Lung (tissue), 13 donors: Measurements from ENCODE around the gene COG6. TPM values are rescaled to one million over a fixed set of nuclear protein-coding genes. Genes with fewer than 3 reads are reported as not detected.
A peak's percentile ranks its signal among the peaks of the same experiment; 100 is the strongest.

Experiments used
- ATAC-seq: fragments of 200-7000 bp; cut with Tn5 transposase; one replicate; pipeline ENCODE4 v1.9.1; 2020; ENCODE audit warnings: moderate number of reproducible peaks; ENCODE audit not compliant: insufficient read depth, low FRiP score
- DNase-seq, 3 donors: peaks; one replicate each; pipeline ENCODE4 v3.0.0-alpha.2; 2013 to 2017
- H3K27ac ChIP-seq, 2 donors: one replicate each; pipeline ENCODE4 v1.5.1; 2013; ENCODE audit warnings: mild to moderate bottlenecking in 2 of 2, moderate library complexity in 2 of 2, control low read depth in 1 of 2, inconsistent platforms in 1 of 2, low read depth in 1 of 2, low read length in 1 of 2
- H3K27me3 ChIP-seq, 3 donors: one replicate each; pipeline ENCODE4 v1.5.1; 2013; ENCODE audit warnings: low read length in 2 of 3; ENCODE audit not compliant: control insufficient read depth in 3 of 3, insufficient read depth in 3 of 3
- H3K36me3 ChIP-seq, 4 donors: one replicate each; pipeline ENCODE4 v1.5.1; 2013; ENCODE audit warnings: low read length in 4 of 4, mild to moderate bottlenecking in 1 of 4, moderate library complexity in 1 of 4; ENCODE audit not compliant: control insufficient read depth in 4 of 4, insufficient read depth in 4 of 4
- H3K4me1 ChIP-seq, 5 donors: one replicate each; pipeline ENCODE4 v1.5.1; 2013; ENCODE audit warnings: low read length in 5 of 5, mild to moderate bottlenecking in 2 of 5, moderate library complexity in 1 of 5; ENCODE audit not compliant: control insufficient read depth in 5 of 5, insufficient read depth in 5 of 5
- H3K4me3 ChIP-seq: one replicate; pipeline ENCODE4 v1.5.1; 2013; ENCODE audit warnings: mild to moderate bottlenecking, control low read depth, moderate library complexity
- H3K9ac ChIP-seq, 2 donors: one replicate each; pipeline ENCODE4 v1.5.1; 2013; ENCODE audit warnings: low read length in 2 of 2, control low read depth in 1 of 2; ENCODE audit not compliant: insufficient read depth in 1 of 2
- H3K9me3 ChIP-seq, 4 donors: one replicate each; pipeline ENCODE4 v1.5.1; 2013; ENCODE audit warnings: low read length in 3 of 4, mild to moderate bottlenecking in 1 of 4, moderate library complexity in 1 of 4; ENCODE audit not compliant: control insufficient read depth in 4 of 4, insufficient read depth in 3 of 4
- WGBS, 2 donors: extraction: QIAGEN DNeasy Blood & Tissue Kit; methylation state at CpG; one replicate each; pipeline ENCODE4 v1.1.7; 2013; 5-methylcytosine and 5-hydroxymethylcytosine counted together
- polyA plus RNA-seq, 2 donors: library from polyadenylated mRNA; stranded (reverse); fragments of 200-250 nt; gene quantifications; one replicate each; pipeline ENCODE4 v1.2.1, GENCODE V29; 2013
- small RNA-seq: library from RNA; depleted of rRNA; stranded (forward); fragments of <200 nt; gene quantifications from one replicate; pipeline ENCODE3, GENCODE V24; 2014; ENCODE audit warnings: low replicate concordance
- total RNA-seq, 2 donors: library from RNA; depleted of rRNA in 1 of 2; stranded (reverse); fragments of >200 nt in 1 of 2; gene quantifications; one replicate each; pipeline ENCODE4 v1.2.1, GENCODE V29; 2014 to 2021
- TF ChIP-seq, protein P1 (sequence below): IDR thresholded peaks from 2 replicates; pipeline ENCODE4 v1.5.1; 2012; ENCODE audit warnings: mild to moderate bottlenecking; ENCODE audit errors: control extremely low read depth, extremely low read depth
- donor health status: control.
- donor health status: control.
- donor health status: Bipolar disorder and iron deficiency.
- donor health status: healthy.
- donor health status: DM: yes; HTN: yes; CAD: no.

Gene COG6
- total and polyA plus RNA-seq, 4 donors: 7.0 to 66.1 (median 17.8) TPM

GRCh38 chr13:39787086-39787487 lies 131.6 kb downstream of the COG6 start:
- DNase-seq (peak in 1 of 3 donors; percentile 17), ATAC-seq (no peak)
- H3K27ac ChIP-seq: no peak overlapping the region
- peaks cover 0 to 3% (median 1%) of the 10 kb centered on the region in 4 donors for H3K9me3 ChIP-seq
- no peak overlapping the region for H3K4me3 ChIP-seq
- no peak overlapping the region for H3K9ac ChIP-seq
- peaks cover 0 to 2% (median 0%) of the 10 kb centered on the region in 5 donors for H3K4me1 ChIP-seq
- TF ChIP-seq, protein P1, sequence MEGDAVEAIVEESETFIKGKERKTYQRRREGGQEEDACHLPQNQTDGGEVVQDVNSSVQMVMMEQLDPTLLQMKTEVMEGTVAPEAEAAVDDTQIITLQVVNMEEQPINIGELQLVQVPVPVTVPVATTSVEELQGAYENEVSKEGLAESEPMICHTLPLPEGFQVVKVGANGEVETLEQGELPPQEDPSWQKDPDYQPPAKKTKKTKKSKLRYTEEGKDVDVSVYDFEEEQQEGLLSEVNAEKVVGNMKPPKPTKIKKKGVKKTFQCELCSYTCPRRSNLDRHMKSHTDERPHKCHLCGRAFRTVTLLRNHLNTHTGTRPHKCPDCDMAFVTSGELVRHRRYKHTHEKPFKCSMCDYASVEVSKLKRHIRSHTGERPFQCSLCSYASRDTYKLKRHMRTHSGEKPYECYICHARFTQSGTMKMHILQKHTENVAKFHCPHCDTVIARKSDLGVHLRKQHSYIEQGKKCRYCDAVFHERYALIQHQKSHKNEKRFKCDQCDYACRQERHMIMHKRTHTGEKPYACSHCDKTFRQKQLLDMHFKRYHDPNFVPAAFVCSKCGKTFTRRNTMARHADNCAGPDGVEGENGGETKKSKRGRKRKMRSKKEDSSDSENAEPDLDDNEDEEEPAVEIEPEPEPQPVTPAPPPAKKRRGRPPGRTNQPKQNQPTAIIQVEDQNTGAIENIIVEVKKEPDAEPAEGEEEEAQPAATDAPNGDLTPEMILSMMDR: no peak
- H3K27me3 ChIP-seq: no peaks in the 10 kb centered on the region
- H3K36me3 ChIP-seq: no peaks in the 10 kb centered on the region
- 80 to 84% methylated on average over 1 of the region's 1 CpG for WGBS, 2 donors

DNA sequence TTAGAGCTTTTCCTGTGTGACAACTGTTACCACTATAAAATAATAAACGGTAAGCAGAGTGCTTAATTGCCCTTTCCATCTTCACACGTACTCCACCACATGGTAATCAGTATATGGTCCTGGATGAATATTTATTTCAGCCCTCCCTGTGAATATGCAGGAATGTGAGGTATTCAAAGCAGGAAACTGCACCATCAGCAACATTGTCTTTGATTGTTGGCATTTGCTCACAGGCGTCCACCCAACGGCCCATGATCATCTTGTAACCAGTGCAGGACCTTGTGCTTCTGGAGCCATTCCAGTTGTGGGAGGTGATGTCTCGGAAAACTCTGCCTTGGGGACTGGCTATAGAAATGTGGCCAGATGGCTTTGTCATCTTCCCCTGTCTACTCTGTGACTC lies 132.6 kb downstream of the COG6 start:
- WGBS, 2 donors: 62 to 76% methylated on average over 5 of the region's 5 CpGs
- H3K9ac ChIP-seq: no peak overlapping the region
- peaks cover 0 to 3% (median 1%) of the 10 kb centered on the region in 4 donors for H3K9me3 ChIP-seq
- H3K27me3 ChIP-seq: no peaks in the 10 kb centered on the region
- peaks cover 0 to 2% (median 0%) of the 10 kb centered on the region in 5 donors for H3K4me1 ChIP-seq
- H3K36me3 ChIP-seq: no peaks in the 10 kb centered on the region
- DNase-seq: no peak
- TF ChIP-seq, protein P1: no peak
- ATAC-seq: no peak
- H3K4me3 ChIP-seq: no peak overlapping the region
- H3K27ac ChIP-seq: no peak overlapping the region

GRCh38 chr13:39789451-39789850 lies 134.0 kb downstream of the COG6 start:
- H3K9me3 ChIP-seq: peaks cover 0 to 3% (median 1%) of the 10 kb centered on the region in 4 donors
- no peak for DNase-seq
- TF ChIP-seq, protein P1: no peak
- no peaks in the 10 kb centered on the region for H3K36me3 ChIP-seq
- H3K27me3 ChIP-seq: no peaks in the 10 kb centered on the region
- H3K4me1 ChIP-seq: peaks cover 0 to 2% (median 0%) of the 10 kb centered on the region in 5 donors
- H3K4me3 ChIP-seq: no peak overlapping the region
- no peak for ATAC-seq
- H3K27ac ChIP-seq: no peak overlapping the region
- no peak overlapping the region for H3K9ac ChIP-seq
- WGBS, 2 donors: 94 to 95% methylated on average over 5 of the region's 5 CpGs

Small RNA genes within 50 kb of the gene (small RNA-seq; reads per million reads assigned to genes)
- gene MIR4305: not detected
- not detected for gene RNY4P14

Other genes with a start within 250 kb of the COG6 start
- gene LHFPL6, start 52.5 kb upstream of the COG6 start, total RNA-seq: 100 to 1,000 TPM in 1 of 2 donors, 10 to 100 TPM in 1; 40.4 to 115 TPM
- 10 to 100 TPM; 22.7 to 31.8 TPM for gene LHFPL6, start 52.5 kb upstream of the COG6 start, polyA plus RNA-seq